GM21526 (cell line): ENCODE data around the gene BRCC3.
"Not testable (repeated sequence)": the region's sequence is repeated elsewhere in the genome, so short reads cannot be mapped to it uniquely, and the experiment has no call there.

Experiments used
- ATAC-seq: cut with Tn5 transposase; IDR thresholded peaks from one replicate; pipeline ENCODE4 v1.9.1; 2021; ENCODE audit warnings: moderate library complexity; ENCODE audit not compliant: unreplicated experiment, low FRiP score

The BRCC3 gene

DNA sequence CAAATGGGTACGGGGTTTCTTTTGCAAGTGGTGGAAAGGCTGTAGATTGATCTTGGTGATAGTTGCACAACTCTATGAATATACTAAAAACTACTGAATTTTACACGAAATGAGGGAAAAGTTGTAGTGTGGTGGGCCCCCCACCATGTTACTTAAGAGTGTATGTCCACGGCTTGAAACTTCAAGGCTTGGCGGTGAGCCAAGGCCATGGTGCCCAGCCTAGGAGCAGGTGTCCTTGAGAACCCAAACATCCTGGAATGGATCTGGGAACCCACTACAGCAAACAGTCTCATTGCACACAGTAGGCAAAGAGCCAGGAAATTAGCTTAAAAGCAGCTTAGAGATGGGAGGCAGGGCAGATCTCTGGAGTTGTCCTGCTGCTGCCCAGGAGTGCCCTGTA, 62.9 kb downstream of the BRCC3 start:
- no peak for ATAC-seq

DNA sequence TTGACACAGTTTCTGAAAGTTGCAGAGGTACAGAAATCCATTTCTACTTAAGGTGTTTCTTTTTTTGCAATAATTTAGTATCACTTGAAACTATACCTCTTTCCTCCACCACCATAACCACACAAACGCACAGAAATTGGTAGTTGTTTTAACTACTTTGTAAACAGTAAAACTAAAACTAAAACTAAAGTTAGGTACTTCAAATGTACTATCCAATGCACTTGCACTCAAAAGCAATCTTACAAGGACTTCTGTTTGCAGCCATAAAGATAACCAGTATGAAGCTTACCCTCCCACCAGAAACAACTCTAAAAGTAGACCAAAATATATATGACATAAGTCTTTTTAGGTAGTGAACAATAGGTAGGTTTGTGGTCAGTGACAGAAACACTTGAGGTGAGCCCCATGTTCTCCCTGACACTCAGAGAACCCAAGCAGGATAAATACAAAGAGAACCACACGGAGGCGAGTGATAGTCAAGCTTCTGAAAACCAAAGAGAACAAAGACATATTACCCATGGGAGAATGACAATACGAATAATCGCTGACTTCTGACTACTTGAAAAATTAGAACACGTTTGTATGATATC, 72.7 kb downstream of the BRCC3 start:
- no peak for ATAC-seq

DNA sequence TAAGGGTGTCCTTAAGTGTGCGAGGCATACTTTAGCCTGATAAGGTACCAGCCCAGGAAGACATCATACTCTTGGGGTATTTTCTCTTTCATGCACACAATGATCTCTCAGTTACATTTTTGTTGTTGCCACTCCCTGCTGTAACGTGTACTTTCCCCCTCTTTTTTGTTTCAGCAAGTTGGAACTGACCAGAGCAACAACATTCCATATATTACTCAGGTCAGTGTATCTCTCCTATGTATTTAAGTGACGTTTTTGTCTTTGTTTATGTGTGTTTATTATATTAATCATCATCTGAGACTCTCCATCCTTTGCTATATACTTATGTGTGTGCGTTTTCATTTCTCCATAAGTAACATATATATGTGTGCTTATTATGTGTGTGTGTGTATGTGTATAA, 73.6 kb downstream of the BRCC3 start:
- ATAC-seq: no peak

DNA sequence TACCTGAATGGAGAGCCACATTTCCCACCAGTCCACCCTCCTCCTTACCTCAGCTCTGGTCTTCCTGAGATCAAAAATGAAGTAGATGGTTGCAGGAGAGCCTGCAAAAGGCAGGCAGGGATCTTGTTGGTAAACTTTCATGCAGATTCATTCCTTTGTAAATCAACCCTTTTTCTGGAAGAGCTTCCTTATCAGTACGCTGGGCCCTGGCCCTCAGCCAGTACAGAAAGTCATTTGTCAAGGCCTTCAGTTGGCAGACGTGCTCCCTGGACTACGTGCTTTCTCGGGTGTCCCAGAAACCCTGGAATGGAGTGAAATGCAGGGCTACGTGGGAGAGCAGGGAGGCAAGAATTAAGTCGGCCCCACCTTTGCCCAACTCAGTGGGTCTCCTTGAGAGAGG, 76.3 kb downstream of the BRCC3 start:
- ATAC-seq: not testable (repeated sequence)

DNA sequence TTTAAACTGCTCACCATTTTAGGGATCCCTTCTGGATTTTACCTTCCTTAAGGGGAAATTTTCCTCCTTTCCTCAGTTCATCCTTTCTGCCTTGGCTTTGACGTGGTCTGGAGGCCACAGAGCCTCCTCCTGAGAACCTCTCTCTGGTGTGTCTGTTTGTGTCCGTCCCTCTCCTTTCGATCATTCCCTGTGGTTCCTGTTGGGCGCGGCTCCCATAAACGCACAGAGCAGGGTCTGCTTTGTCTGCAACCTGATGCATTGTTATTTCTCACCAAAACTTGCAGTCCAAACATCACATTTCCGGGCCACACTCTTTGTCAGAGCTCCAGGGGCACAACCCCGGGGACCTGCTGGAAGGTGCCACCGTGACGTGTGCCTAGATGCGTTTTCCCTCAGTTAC, 76.9 kb downstream of the BRCC3 start:
- not testable (repeated sequence) for ATAC-seq

DNA sequence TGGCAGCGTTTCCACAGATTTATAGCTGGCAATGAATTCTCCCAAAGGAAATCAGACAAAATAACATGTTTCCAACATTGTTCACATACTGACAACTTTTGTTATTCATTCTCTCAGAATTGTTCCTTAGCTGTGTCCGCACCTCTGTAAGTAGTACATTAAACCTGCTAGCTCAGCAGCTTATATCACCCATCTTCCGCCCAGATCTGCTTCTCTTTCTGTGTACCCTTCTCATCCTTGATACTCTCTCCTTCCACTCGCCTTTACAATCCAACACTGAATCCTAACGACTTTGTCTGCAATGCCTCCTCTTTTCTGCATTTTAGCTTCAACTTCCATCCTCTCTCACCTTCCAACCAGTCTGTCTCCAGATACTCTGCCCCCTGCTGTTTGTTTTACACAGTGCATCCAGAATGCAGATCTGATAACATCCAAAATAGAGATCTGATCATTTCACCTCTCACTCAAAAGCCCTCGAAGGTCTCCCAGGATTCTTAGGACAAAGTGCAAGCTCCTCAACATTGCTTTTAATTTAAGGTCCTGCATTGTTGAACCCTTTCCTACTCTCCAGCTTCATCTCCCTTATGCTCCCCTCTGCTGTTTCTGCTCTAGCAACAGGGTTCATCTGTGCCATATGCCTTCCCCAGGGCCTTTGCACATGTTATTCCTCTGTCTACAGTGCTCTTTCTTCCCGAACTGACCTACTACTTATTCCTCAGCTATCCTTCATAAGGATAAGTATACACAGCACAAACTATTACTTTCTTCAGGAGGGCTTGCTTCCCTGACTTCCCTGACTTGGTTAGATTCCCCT, 77.6 kb downstream of the BRCC3 start:
- no peak for ATAC-seq

DNA sequence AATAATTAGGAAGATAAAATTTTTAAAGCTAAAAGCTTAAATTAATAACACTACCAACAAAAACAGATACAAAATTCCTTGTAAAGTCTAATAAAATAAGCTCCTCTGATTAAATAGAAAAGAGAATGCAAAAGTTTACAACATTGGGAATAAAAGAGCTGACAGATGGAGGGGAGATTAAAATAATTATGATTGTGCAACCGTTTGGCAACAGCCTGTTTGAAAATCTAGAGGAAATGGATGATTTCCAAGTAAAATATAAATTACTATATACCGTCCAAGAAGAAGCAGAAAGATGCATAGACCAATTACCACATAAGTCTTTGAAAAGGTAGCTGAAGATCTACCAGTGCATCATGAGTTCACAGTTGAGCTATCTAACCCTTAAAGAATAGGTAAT, 98.6 kb downstream of the BRCC3 start:
- ATAC-seq: no peak
